SK-N-SH treated with all-trans-retinoic acid at 6 μM for 48 hours (cell line): Measurements from ENCODE around the gene CFTR.

Experiments used
- OSR1 ChIP-seq: fragments of 250-450 bp; sonication (Bioruptor Pico); IDR thresholded peaks from 2 replicates; pipeline ENCODE4 v1.8.0; 2022; ENCODE audit warnings: moderate library complexity, mild to moderate bottlenecking, inconsistent platforms
- ZFP3 ChIP-seq: fragments of 250-450 bp; sonication (Bioruptor Pico); IDR thresholded peaks from 2 replicates; pipeline ENCODE4 v1.5.0; 2020; ENCODE audit warnings: mild to moderate bottlenecking, moderate library complexity
- ZNF70 ChIP-seq: fragments of 450-650 bp; formaldehyde crosslinking; IDR thresholded peaks from 2 replicates; pipeline ENCODE4 v1.5.0; 2020; ENCODE audit warnings: mild to moderate bottlenecking, moderate library complexity

DNA sequence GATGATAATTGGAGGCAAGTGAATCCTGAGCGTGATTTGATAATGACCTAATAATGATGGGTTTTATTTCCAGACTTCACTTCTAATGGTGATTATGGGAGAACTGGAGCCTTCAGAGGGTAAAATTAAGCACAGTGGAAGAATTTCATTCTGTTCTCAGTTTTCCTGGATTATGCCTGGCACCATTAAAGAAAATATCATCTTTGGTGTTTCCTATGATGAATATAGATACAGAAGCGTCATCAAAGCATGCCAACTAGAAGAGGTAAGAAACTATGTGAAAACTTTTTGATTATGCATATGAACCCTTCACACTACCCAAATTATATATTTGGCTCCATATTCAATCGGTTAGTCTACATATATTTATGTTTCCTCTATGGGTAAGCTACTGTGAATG lies 79.6 kb downstream of the CFTR start:
- TF ChIP-seq ZFP3 (CRISPR knock-in tag) (no peak), ZNF70 (CRISPR knock-in tag) (no peak), OSR1 (CRISPR knock-in tag) (no peak)
